K562 (cell line): ENCODE data around the gene LRFN4. TPM values are rescaled to one million over a fixed set of nuclear protein-coding genes. Genes with fewer than 3 reads are reported as not detected.

ENCODE experiments used
- ATAC-seq: fragments of 200-7000 bp; cut with Tn5 transposase; 3 replicates; pipeline ENCODE4 v1.9.1; 2020; ENCODE audit warnings: moderate library complexity
- BruUV-seq: library from RNA; stranded (reverse); fragments of 400-500 nt; replicated peaks from 2 replicates; lab custom pipeline; 2021; lab: Mats Ljungman, UMichigan
- CTCF ChIA-PET: fragments of 300-600 bp; formaldehyde crosslinking; extraction: SDS; loops from one replicate; lab custom pipeline; 2021; ENCODE audit warnings: low intra/inter-chr PET ratio; lab: Yijun Ruan, JAX
- POLR2A ChIA-PET: fragments of 300-600, 350-650 bp; sonication (Branson Sonifier 250); formaldehyde crosslinking; extraction: SDS; loops from one replicate; lab custom pipeline; 2021; ENCODE audit warnings: antibody characterized with exemption, inconsistent platforms; lab: Yijun Ruan, JAX
- DNase-seq, 4 experiments: peaks; one replicate each; pipeline versions ENCODE4 v3.0.0 to v3.0.0-alpha.2; 2011 to 2018; ENCODE audit warnings: low spot score in 3 of 4, mixed read lengths in 3 of 4; ENCODE audit errors: extremely low read depth in 1 of 4
- FAIRE-seq: peaks from 2 replicates; lab custom pipeline; 2011; peaks lifted over from hg19 to GRCh38; lab: Jason Lieb, UNC
- H2AFZ ChIP-seq: 2 replicates; pipeline ENCODE4 v1.6.0; 2011; ENCODE audit warnings: low read depth, low read length, control low read depth, inconsistent platforms
- H3K27ac ChIP-seq: fragments of 200-600 bp; 3 replicates; pipeline ENCODE4 v1.8.0; 2011; ENCODE audit warnings: low read depth, mild to moderate bottlenecking, control low read depth, inconsistent platforms, low read length, moderate library complexity, mixed read lengths; ENCODE audit errors: extremely low read depth
- H3K27me3 ChIP-seq, 2 experiments: fragments of 300-600 bp in 1 of 2; 2 replicates in 1 of 2; 3 replicates in 1 of 2; pipeline versions ENCODE4 v1.6.0 to v1.8.0; 2011; ENCODE audit warnings: inconsistent platforms in 2 of 2, low read length in 2 of 2, mild to moderate bottlenecking in 1 of 2, mixed read lengths in 1 of 2, moderate library complexity in 1 of 2; ENCODE audit not compliant: control insufficient read depth in 2 of 2, insufficient read depth in 2 of 2
- H3K36me3 ChIP-seq: fragments of 300-600 bp; 3 replicates; pipeline ENCODE4 v1.8.0; 2011; ENCODE audit warnings: mild to moderate bottlenecking, low read length, inconsistent platforms; ENCODE audit not compliant: control insufficient read depth, insufficient read depth
- H3K4me1 ChIP-seq, 2 experiments: fragments of 200-600 bp in 1 of 2; replicated peaks in 1 of 2; 2 replicates in 1 of 2; 3 replicates in 1 of 2; pipeline versions ENCODE4 v1.5.1 to v1.8.0; 2011; ENCODE audit warnings: inconsistent platforms in 2 of 2, low read length in 2 of 2, mild to moderate bottlenecking in 1 of 2, mixed read lengths in 1 of 2, moderate library complexity in 1 of 2; ENCODE audit not compliant: control insufficient read depth in 2 of 2, insufficient read depth in 2 of 2
- H3K4me2 ChIP-seq: 2 replicates; pipeline ENCODE4 v1.6.1; 2011; ENCODE audit warnings: low read length, control low read depth, inconsistent platforms, mixed read lengths; ENCODE audit not compliant: insufficient read depth
- H3K4me3 ChIP-seq: fragments of 200-600 bp; sonication (generic), shearing (Covaris generic); 2 replicates; pipeline ENCODE4 v1.5.1; 2016; ENCODE audit warnings: control low read depth, inconsistent platforms
- H3K79me2 ChIP-seq: fragments of 200-600 bp; 3 replicates; pipeline ENCODE4 v1.8.0; 2011; ENCODE audit warnings: low read length, inconsistent platforms; ENCODE audit not compliant: control insufficient read depth, insufficient read depth
- H3K9ac ChIP-seq, 2 experiments: 2 replicates each; pipeline versions ENCODE4 v1.6.0 to v1.6.1; 2011; ENCODE audit warnings: low read depth in 2 of 2, low read length in 2 of 2, control low read depth in 1 of 2, inconsistent platforms in 1 of 2, mild to moderate bottlenecking in 1 of 2, mixed read lengths in 1 of 2; ENCODE audit not compliant: insufficient read depth in 1 of 2
- H3K9me1 ChIP-seq: one replicate; pipeline ENCODE4 v1.6.0; 2011; ENCODE audit warnings: inconsistent platforms, mild to moderate bottlenecking, low read length, moderate library complexity; ENCODE audit not compliant: control insufficient read depth, insufficient read depth
- H3K9me3 ChIP-seq: replicated peaks from 2 replicates; pipeline ENCODE4 v1.5.1; 2011; ENCODE audit warnings: low read depth, low read length, inconsistent platforms; ENCODE audit not compliant: control insufficient read depth, insufficient read depth
- H4K20me1 ChIP-seq: replicated peaks from 2 replicates; pipeline ENCODE4 v1.6.1; 2011; ENCODE audit warnings: low read length, inconsistent platforms, mixed read lengths; ENCODE audit not compliant: control insufficient read depth, insufficient read depth
- ARNT ChIP-seq, 2 experiments: fragments of 450-650 bp; IDR thresholded peaks; 2 replicates each; pipeline ENCODE4 v1.6.1; 2016; ENCODE audit warnings: mild to moderate bottlenecking in 1 of 2
- BCL6 ChIP-seq: fragments of 250-450 bp; sonication (Bioruptor Pico); IDR thresholded peaks from 2 replicates; pipeline ENCODE4 v1.4.0; 2020
- CBX8 ChIP-seq: fragments of 200-600 bp; sonication (generic); IDR thresholded peaks from 2 replicates; pipeline ENCODE4 v1.6.1; 2012; ENCODE audit warnings: borderline replicate concordance, mixed run types, low read depth, mild to moderate bottlenecking, moderate library complexity, mixed read lengths, low read length, control low read depth, inconsistent platforms; ENCODE audit not compliant: poor library complexity, severe bottlenecking; ENCODE audit errors: extremely low read depth
- CEBPG ChIP-seq, 3 experiments: fragments of 200-800 bp in 1 of 3; sonication (Bioruptor generic) in 1 of 3; sonication (generic) in 1 of 3; formaldehyde crosslinking in 1 of 3; IDR thresholded peaks in 2 of 3; conservative IDR thresholded peaks in 1 of 3; 2 replicates each; pipeline versions ENCODE4 v1.6.1 to v1.8.0; 2016 to 2022; ENCODE audit warnings: missing compliant biosample characterization in 2 of 3, missing genetic modification characterization in 2 of 3, mild to moderate bottlenecking in 1 of 3, missing genetic modification reagents in 1 of 3
- CSDE1 ChIP-seq, 2 experiments: fragments of 450-650 bp; IDR thresholded peaks; 2 replicates each; pipeline ENCODE4 v1.6.1; 2016; ENCODE audit warnings: mild to moderate bottlenecking in 1 of 2
- FOXJ2 ChIP-seq: fragments of 200-800 bp; sonication (Bioruptor generic); IDR thresholded peaks from 2 replicates; pipeline ENCODE4 v1.6.1; 2016; ENCODE audit warnings: missing genetic modification characterization, missing compliant biosample characterization
- HDAC1 ChIP-seq, 2 experiments: fragments of 450-650 bp; IDR thresholded peaks; 2 replicates each; pipeline ENCODE4 v1.6.1; 2016 to 2017; ENCODE audit warnings: inconsistent platforms in 1 of 2, mild to moderate bottlenecking in 1 of 2, moderate library complexity in 1 of 2
- HNRNPK ChIP-seq: fragments of 200-400 bp; formaldehyde crosslinking; IDR thresholded peaks from one replicate; pipeline ENCODE4 v1.6.1; 2018; ENCODE audit warnings: mild to moderate bottlenecking, low read depth, low read length; ENCODE audit not compliant: poor library complexity, severe bottlenecking
- MAFG ChIP-seq: fragments of 450-650 bp; conservative IDR thresholded peaks from 2 replicates; pipeline ENCODE4 v1.6.1; 2016; ENCODE audit warnings: missing genetic modification characterization, missing compliant biosample characterization
- MNT ChIP-seq, 2 experiments: fragments of 450-650 bp; conservative IDR thresholded peaks; 2 replicates each; pipeline ENCODE4 v1.6.1; 2017; ENCODE audit warnings: mild to moderate bottlenecking in 2 of 2, moderate library complexity in 2 of 2
- MYC ChIP-seq, 2 experiments: fragments of 250-450 bp in 1 of 2; sonication (Bioruptor Pico) in 1 of 2; IDR thresholded peaks; 2 replicates each; pipeline versions ENCODE4 v1.5.1 to v1.6.1; 2012 to 2021; ENCODE audit warnings: low read depth in 2 of 2, borderline replicate concordance in 1 of 2, improper control_type of control experiment in 1 of 2, low read length in 1 of 2, mild to moderate bottlenecking in 1 of 2, moderate library complexity in 1 of 2
- PPARD ChIP-seq: fragments of 250-450 bp; sonication (Bioruptor Pico); IDR thresholded peaks from 2 replicates; pipeline ENCODE4 v1.8.0; 2022; ENCODE audit warnings: inconsistent platforms, mild to moderate bottlenecking, moderate library complexity
- TBL1XR1 ChIP-seq, 2 experiments: IDR thresholded peaks; 2 replicates each; pipeline ENCODE4 v1.6.1; 2012; ENCODE audit warnings: improper control_type of control experiment in 2 of 2, low read length in 2 of 2, mild to moderate bottlenecking in 1 of 2
- TCF7L2 ChIP-seq: fragments of 150-350 bp; IDR thresholded peaks from 2 replicates; pipeline ENCODE4 v1.6.1; 2016; ENCODE audit warnings: low read depth, mild to moderate bottlenecking, low read length, moderate library complexity
- THAP12 ChIP-seq: fragments of 250-450 bp; sonication (Bioruptor Pico); IDR thresholded peaks from 2 replicates; pipeline ENCODE4 v1.9.0; 2021; ENCODE audit warnings: mild to moderate bottlenecking, inconsistent platforms
- ZNF583 ChIP-seq: fragments of 250-450 bp; sonication (Bioruptor Pico); IDR thresholded peaks from 2 replicates; pipeline ENCODE4 v1.4.0; 2020
- WGBS: fragments of 100-300 bp; shearing (Covaris generic); methylation state at CpG from one replicate; pipeline ENCODE4 v1.1.6; 2016; ENCODE audit warnings: low coverage, mixed read lengths; ENCODE audit not compliant: insufficient coverage; ENCODE audit errors: missing lambda C conversion rate; 5-methylcytosine and 5-hydroxymethylcytosine counted together
- in situ Hi-C: fragments of 300-500 bp; cut with MboI; formaldehyde crosslinking; loops from 4 replicates; pipeline ENCODE4 v1.15.0; 2018; ENCODE audit warnings: inconsistent platforms, mixed read lengths
- intact Hi-C: fragments of 100-400 bp; cut with micrococcal nuclease; formaldehyde crosslinking; loops from 2 replicates; pipeline ENCODE4 v1.14.2; 2022
- polyA plus RNA-seq, 8 experiments: library from polyadenylated mRNA; depleted of rRNA in 4 of 8; stranded (reverse) in 5 of 8; unstranded in 3 of 8; fragments of >200 nt; fragmentation: Nextera tagmentation in 2 of 8; fragmentation: Illumina TruSeq in 1 of 8; extraction: Ambion mirVana in 2 of 8; extraction: Trizol in 1 of 8; gene quantifications; 2 replicates each; pipeline versions ENCODE4 v1.2.1 to v1.2.3, GENCODE V29; 2011 to 2014; ENCODE audit warnings: inconsistent platforms in 1 of 8, missing spikeins in 1 of 8
- total RNA-seq, 7 experiments: library from RNA; depleted of rRNA in 6 of 7; stranded (reverse); fragments of >200 nt in 6 of 7; fragmentation: Illumina TruSeq in 2 of 7; extraction: Trizol in 2 of 7; gene quantifications; 2 replicates each; pipeline versions ENCODE4 v1.2.1 to v1.2.3, GENCODE V29; 2011 to 2021; ENCODE audit warnings: low replicate concordance in 1 of 7
- TF ChIP-seq, protein P1 (sequence below): sonication (generic); formaldehyde crosslinking; IDR thresholded peaks from 2 replicates; pipeline ENCODE4 v1.8.1; 2023; ENCODE audit warnings: mild to moderate bottlenecking, missing genetic modification reagents

LRFN4 gene
- total and polyA plus RNA-seq, 9 of the 15 experiments (the other 6 are each of a cell fraction or from before 2014, with no cell fraction given), result 0.10 to 60.1 (median 6.7) TPM

DNA sequence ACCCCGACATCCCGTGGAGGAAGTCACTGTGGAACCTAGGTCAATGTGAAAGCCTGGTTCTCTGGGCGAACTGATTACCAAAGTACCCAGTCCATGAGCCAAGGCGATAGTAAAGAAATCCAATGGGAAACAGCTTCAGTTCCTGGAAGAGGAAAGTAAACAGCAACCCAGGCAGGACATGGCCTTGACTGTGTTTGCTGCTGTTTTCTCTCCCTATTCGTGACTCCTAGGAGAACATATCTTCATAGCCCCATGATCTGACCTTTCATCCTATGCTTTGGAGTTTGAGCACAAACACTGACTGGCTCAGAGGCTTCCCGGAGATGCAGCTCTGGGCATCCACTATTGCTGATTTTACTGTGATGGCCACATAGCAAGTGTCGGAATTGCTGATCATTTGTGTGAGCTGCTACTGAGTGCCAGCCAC lies 45.1 kb downstream of the LRFN4 start:
- FAIRE-seq (no peak), ATAC-seq (no peak), DNase-seq (no peak)
- Histone ChIP-seq H2AFZ (no peak overlapping the region), H3K4me2 (no peak overlapping the region), H4K20me1 (no peaks in the 10 kb centered on the region; the same call in 1 of the 2 replicates), H3K9me1 (no peaks in the 10 kb centered on the region), H3K9me3 (no peaks in the 10 kb centered on the region), H3K36me3 (no peaks in the 10 kb centered on the region), H3K79me2 (no peaks in the 10 kb centered on the region), H3K27me3 (no peaks in the 10 kb centered on the region), H3K4me3 (no peak overlapping the region), H3K27ac (no peak overlapping the region), H3K4me1 (peaks cover 12 to 19% of the 10 kb centered on the region in 2 experiments), H3K9ac (no peak overlapping the region)
- intact Hi-C loops, result no loop called here
- 70% methylated on average over 7 of the region's 7 CpGs for WGBS
- ChIA-PET POLR2A (interaction anchor here (0.6 to 2.6 kb wide), 5 partner anchors 8 to 17 kb away, joined by 3 to 11 read pairs (median 4); no protein-coding TSS in a partner anchor), CTCF (no interaction called here)
- in situ Hi-C loops, result no loop called here
- BruUV-seq, result no TSS peak
- no peak for TF ChIP-seq THAP12 (CRISPR knock-in tag)
- no peak for TF ChIP-seq MAFG (tag)
- TF ChIP-seq HDAC1 (IDR thresholded peaks at IDR 0.05), result no peak
- no peak for TF ChIP-seq CBX8
- TF ChIP-seq BCL6 (CRISPR knock-in tag), result no peak
- no peak for TF ChIP-seq TBL1XR1 (IDR thresholded peaks at IDR 0.05; ENCODE audit: low read length in 2 of 2)
- TF ChIP-seq MNT (conservative IDR thresholded peaks at IDR 0.05), result no peak
- no peak for TF ChIP-seq FOXJ2 (tag)
- TF ChIP-seq CEBPG (CRISPR knock-in tag; IDR thresholded peaks at IDR 0.05), result no peak
- no peak for TF ChIP-seq CEBPG (tag; conservative IDR thresholded peaks at IDR 0.05 in 1 of 2, IDR thresholded peaks at IDR 0.05 in 1 of 2)
- TF ChIP-seq, protein P1, sequence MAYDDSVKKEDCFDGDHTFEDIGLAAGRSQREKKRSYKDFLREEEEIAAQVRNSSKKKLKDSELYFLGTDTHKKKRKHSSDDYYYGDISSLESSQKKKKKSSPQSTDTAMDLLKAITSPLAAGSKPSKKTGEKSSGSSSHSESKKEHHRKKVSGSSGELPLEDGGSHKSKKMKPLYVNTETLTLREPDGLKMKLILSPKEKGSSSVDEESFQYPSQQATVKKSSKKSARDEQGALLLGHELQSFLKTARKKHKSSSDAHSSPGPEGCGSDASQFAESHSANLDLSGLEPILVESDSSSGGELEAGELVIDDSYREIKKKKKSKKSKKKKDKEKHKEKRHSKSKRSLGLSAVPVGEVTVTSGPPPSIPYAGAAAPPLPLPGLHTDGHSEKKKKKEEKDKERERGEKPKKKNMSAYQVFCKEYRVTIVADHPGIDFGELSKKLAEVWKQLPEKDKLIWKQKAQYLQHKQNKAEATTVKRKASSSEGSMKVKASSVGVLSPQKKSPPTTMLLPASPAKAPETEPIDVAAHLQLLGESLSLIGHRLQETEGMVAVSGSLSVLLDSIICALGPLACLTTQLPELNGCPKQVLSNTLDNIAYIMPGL (CRISPR knock-in tag), result no peak
- no peak for TF ChIP-seq MYC (IDR thresholded peaks at IDR 0.05; ENCODE audit: low read depth, low read length)
- no peak for TF ChIP-seq MYC (CRISPR knock-in tag; IDR thresholded peaks at IDR 0.05; ENCODE audit: borderline replicate concordance, low read depth)
- no peak for TF ChIP-seq ARNT (IDR thresholded peaks at IDR 0.05)
- TF ChIP-seq CSDE1 (IDR thresholded peaks at IDR 0.05), result no peak
- TF ChIP-seq TCF7L2, result no peak
- TF ChIP-seq PPARD (CRISPR knock-in tag), result no peak
- TF ChIP-seq ZNF583 (CRISPR knock-in tag), result no peak
- no peak for TF ChIP-seq HNRNPK
